ENCODE data around the gene ENOX1. TPM values are rescaled to one million over a fixed set of nuclear protein-coding genes. Genes with fewer than 3 reads are reported as not detected.

Gene ENOX1
- total RNA-seq, 2 donors from 2014 or later: 0.33 TPM; not detected in 1

DNA sequence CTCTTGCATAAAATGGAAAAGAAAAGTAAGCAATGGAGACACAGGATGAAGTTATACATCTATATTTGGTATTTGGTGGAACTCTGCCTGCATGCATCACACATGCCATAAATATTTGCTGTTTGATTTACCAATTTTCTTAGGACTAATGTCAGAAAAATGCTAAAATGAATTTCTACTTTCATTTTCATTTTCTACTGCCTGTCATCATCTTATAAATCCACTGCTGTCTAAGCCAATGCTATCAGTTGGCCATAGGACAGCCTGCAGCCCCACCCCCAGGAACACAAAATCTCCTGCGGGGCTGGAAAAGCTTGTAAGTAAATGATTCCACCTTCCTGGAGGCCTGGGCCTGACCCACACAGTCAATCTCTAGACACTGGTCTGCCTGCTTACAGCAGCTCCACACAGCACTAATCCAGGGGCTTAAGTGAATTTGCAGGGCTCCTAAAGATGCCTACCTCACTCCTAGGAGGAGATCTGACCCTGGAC is 122.0 kb downstream of the ENOX1 start:
- TF ChIP-seq, protein P1, sequence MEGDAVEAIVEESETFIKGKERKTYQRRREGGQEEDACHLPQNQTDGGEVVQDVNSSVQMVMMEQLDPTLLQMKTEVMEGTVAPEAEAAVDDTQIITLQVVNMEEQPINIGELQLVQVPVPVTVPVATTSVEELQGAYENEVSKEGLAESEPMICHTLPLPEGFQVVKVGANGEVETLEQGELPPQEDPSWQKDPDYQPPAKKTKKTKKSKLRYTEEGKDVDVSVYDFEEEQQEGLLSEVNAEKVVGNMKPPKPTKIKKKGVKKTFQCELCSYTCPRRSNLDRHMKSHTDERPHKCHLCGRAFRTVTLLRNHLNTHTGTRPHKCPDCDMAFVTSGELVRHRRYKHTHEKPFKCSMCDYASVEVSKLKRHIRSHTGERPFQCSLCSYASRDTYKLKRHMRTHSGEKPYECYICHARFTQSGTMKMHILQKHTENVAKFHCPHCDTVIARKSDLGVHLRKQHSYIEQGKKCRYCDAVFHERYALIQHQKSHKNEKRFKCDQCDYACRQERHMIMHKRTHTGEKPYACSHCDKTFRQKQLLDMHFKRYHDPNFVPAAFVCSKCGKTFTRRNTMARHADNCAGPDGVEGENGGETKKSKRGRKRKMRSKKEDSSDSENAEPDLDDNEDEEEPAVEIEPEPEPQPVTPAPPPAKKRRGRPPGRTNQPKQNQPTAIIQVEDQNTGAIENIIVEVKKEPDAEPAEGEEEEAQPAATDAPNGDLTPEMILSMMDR (conservative IDR thresholded peaks at IDR 0.05): no peak
- H3K36me3 Mint-ChIP-seq (ENCODE audit: low read depth): no peaks in the 10 kb centered on the region
- DNase-seq: peak; percentile 57
- Histone ChIP-seq H3K4me1 (ENCODE audit: control insufficient read depth, insufficient read depth, low read length) (peaks cover 6% of the 10 kb centered on the region), H3K9ac (ENCODE audit: extremely low read depth, low read length, poor library complexity, severe bottlenecking) (no peak overlapping the region), H3K27me3 (ENCODE audit: control insufficient read depth, insufficient read depth, low read length, poor library complexity, severe bottlenecking) (peaks cover 90% of the 10 kb centered on the region), H3K36me3 (ENCODE audit: control insufficient read depth, insufficient read depth, low read length) (no peaks in the 10 kb centered on the region), H3K27ac (ENCODE audit: low read depth, low read length) (no peak overlapping the region), H3K9me3 (ENCODE audit: control insufficient read depth, low read length) (no peaks in the 10 kb centered on the region), H3K4me3 (ENCODE audit: low read length) (no peak overlapping the region)
- H3K9me3 Mint-ChIP-seq: no peaks in the 10 kb centered on the region
- no peak overlapping the region for H3K27ac Mint-ChIP-seq
- no peak overlapping the region for H3K4me3 Mint-ChIP-seq
- peaks cover 62% of the 10 kb centered on the region for H3K27me3 Mint-ChIP-seq (ENCODE audit: insufficient read depth)
- WGBS, 2 experiments (ENCODE audit: insufficient coverage in 1 of 2, insufficient read length in 1 of 2): 65% methylated on average over 1 of the region's 1 CpG; no CpG with 5 or more reads in 1 of the 2 experiments
- H3K4me1 Mint-ChIP-seq: peaks cover 25% of the 10 kb centered on the region

DNA sequence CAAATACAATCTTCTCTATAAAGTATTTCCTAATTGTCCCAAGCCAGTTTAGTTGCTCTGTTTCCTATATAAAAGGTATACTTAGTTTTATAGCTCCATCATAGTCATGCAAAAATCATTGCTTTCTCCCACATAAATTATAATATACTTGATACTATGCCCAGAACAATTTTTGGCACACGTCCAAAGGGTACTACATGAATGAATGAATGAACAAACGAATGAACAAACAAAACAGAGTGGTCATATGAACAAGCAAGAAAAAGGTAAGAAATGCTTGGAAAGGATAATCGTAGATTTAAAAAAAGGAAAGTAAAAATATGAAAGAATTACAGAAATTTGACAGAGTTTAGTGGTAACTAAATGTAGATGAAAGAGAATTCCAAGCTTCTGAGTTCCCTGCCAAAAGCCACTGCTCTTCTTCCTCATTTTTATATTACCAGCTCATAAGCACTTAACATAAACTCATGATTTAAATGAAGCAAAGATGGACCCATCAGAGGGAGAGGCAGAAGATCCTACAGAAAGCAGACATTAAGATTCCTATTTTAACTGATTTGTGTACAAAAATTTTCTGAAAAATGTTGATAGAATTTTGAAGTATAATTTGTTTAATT is 123.2 kb downstream of the ENOX1 start:
- Histone ChIP-seq H3K27ac (ENCODE audit: low read depth, low read length) (no peak overlapping the region), H3K9me3 (ENCODE audit: control insufficient read depth, low read length) (no peaks in the 10 kb centered on the region), H3K36me3 (ENCODE audit: control insufficient read depth, insufficient read depth, low read length) (no peaks in the 10 kb centered on the region), H3K9ac (ENCODE audit: extremely low read depth, low read length, poor library complexity, severe bottlenecking) (no peak overlapping the region), H3K4me3 (ENCODE audit: low read length) (no peak overlapping the region), H3K27me3 (ENCODE audit: control insufficient read depth, insufficient read depth, low read length, poor library complexity, severe bottlenecking) (peaks cover 89% of the 10 kb centered on the region), H3K4me1 (ENCODE audit: control insufficient read depth, insufficient read depth, low read length) (peaks cover 6% of the 10 kb centered on the region)
- no peak for DNase-seq
- Mint-ChIP-seq H3K27me3 (ENCODE audit: insufficient read depth) (peaks cover 71% of the 10 kb centered on the region), H3K27ac (no peak overlapping the region), H3K4me1 (peaks cover 25% of the 10 kb centered on the region), H3K9me3 (no peaks in the 10 kb centered on the region), H3K36me3 (ENCODE audit: low read depth) (no peaks in the 10 kb centered on the region), H3K4me3 (no peak overlapping the region)
- TF ChIP-seq, protein P1 (conservative IDR thresholded peaks at IDR 0.05): no peak
- WGBS, 2 experiments (ENCODE audit: insufficient coverage in 1 of 2, insufficient read length in 1 of 2): 83 to 88% methylated on average over 3 of the region's 3 CpGs

DNA sequence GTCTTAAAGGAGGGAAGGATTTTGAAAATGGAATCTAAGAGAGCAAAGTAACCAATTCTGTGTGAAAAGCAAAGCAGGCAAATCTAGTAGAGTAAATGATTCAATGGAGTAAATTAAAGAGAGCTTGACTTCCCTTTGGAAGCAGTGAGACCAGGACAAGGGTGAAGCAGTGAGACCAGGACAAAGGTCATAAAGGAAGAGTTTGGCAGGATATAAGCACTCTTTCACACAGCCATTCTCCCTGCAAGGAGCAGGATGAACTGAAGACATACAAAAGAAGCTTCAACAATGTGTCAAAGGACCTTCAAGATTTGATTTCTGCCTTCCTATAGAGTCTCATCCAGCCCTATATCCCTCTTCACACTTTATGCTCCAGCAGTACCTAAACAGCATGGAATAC is 123.8 kb downstream of the ENOX1 start:
- Histone ChIP-seq H3K4me1 (ENCODE audit: control insufficient read depth, insufficient read depth, low read length) (peaks cover 6% of the 10 kb centered on the region), H3K4me3 (ENCODE audit: low read length) (no peak overlapping the region), H3K9me3 (ENCODE audit: control insufficient read depth, low read length) (no peaks in the 10 kb centered on the region), H3K27me3 (ENCODE audit: control insufficient read depth, insufficient read depth, low read length, poor library complexity, severe bottlenecking) (peaks cover 89% of the 10 kb centered on the region), H3K9ac (ENCODE audit: extremely low read depth, low read length, poor library complexity, severe bottlenecking) (no peak overlapping the region), H3K36me3 (ENCODE audit: control insufficient read depth, insufficient read depth, low read length) (no peaks in the 10 kb centered on the region), H3K27ac (ENCODE audit: low read depth, low read length) (no peak overlapping the region)
- TF ChIP-seq, protein P1 (conservative IDR thresholded peaks at IDR 0.05): no peak
- H3K27ac Mint-ChIP-seq: no peak overlapping the region
- no peaks in the 10 kb centered on the region for H3K36me3 Mint-ChIP-seq (ENCODE audit: low read depth)
- peaks cover 76% of the 10 kb centered on the region for H3K27me3 Mint-ChIP-seq (ENCODE audit: insufficient read depth)
- no peak for DNase-seq
- H3K9me3 Mint-ChIP-seq: no peaks in the 10 kb centered on the region
- peaks cover 25% of the 10 kb centered on the region for H3K4me1 Mint-ChIP-seq
- no peak overlapping the region for H3K4me3 Mint-ChIP-seq

Measured in endodermal cell (in vitro differentiated cells).